ENCODE results near the gene SMIM1.
"Not testable (repeated sequence)": the region's sequence is repeated elsewhere in the genome, so short reads cannot be mapped to it uniquely, and the experiment has no call there.

SMIM1 gene

GRCh38 chr1:3795453-3796214, 23.1 kb downstream of the SMIM1 start:
- DNase-seq (ENCODE audit: low read depth in 2 of 2): no peak

GRCh38 chr1:3796215-3797061, 23.9 kb downstream of the SMIM1 start, which contains the start of gene LRRC47:
Gene LRRC47, minus strand, starts transcription at chr1:3796498. Its CDS starts 22 bp downstream, at chr1:3796476.
- DNase-seq (ENCODE audit: low read depth in 2 of 2): peak; percentile 88 to 92

DNA sequence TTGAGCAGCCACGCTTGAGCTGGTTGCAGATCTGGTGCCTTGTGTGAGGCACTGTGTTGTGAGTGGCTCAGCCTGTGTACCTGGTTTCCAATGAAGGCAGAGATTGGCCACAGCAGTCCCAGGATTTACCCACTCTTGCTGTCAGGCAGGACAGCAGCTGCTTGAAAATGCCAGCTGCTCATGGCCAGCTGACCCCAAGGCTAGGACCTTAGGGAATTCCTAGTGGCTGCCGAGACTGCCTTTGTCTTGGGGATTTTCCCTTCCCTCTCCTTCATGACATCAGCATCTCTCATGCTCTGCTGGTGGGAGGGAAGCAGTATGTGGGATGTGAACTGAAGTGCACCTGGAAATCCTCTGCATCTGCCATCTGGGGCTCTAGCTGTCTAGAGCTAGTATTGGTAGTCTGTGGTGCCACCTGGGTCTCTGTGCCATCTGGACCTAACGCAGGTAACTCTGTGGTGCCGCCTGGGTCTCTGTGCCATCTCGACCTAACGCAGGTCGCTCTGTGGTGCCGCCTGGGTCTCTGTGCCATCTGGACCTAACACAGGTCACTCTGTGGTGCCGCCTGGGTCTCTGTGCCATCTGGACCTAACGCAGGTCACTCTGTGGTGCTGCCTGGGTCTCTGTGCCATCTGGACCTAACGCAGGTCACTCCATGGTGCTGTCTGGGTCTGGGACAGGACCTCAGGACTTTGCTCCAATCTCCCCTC, 27.6 kb downstream of the SMIM1 start:
- no peak for DNase-seq (ENCODE audit: low read depth in 2 of 2)

GRCh38 chr1:3800795-3801194, 28.2 kb downstream of the SMIM1 start:
- DNase-seq (ENCODE audit: low read depth in 2 of 2): not testable (repeated sequence)

DNA sequence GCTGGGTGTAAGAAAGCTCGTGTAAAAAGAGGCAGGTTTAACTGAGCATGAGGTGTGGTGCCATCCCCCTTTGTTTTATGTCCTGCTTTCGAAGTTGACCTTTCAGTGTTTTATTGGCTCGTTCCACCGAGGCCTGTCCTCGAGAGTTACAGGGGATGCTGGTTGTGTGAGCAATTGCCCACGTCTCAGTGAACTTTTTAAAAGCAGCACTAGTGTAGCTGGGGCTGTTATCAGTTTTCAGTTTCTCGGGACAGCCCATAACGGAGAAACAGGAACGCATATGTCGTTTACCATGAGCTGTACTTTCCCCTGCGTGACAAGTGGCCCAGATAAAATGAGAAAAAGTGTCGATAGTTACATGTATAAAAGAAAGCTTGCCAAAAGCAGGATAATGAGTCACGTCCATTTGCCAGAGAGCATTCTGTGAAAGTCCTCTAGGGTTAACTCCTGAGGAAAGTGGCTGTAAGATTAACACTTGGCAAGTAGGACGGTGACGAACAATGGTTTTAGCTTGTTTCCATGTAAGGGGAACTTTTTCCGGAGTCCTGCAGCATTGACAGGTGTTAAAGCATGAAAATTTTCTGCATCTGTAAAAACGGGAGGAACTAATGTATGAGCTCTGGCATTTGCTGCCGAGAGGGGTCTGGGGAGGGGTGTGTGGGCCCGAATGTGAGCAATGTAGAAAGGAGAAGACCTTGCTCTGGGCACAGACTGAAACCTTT, 31.5 kb downstream of the SMIM1 start:
- no peak for DNase-seq (ENCODE audit: low read depth in 2 of 2)

DNA sequence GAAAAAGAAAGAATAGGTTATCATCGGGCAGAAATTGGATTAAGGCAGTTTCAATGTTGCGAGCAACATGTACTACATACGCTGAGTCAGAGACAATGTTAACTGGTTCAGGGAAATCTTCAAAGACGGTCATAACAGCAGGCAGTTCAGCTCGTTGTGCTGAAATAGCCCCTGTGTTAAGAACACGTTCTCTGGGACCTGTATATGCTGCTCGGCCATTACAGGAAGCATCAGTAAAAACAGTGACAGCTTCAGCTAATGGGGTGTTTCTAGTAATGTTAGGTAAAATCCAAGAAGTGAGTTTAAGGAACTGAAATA, 32.0 kb downstream of the SMIM1 start:
- not testable (repeated sequence) for DNase-seq (ENCODE audit: low read depth in 2 of 2)

GRCh38 chr1:3805038-3805437, 32.5 kb downstream of the SMIM1 start:
- DNase-seq (ENCODE audit: low read depth in 2 of 2): no peak

GRCh38 chr1:3807769-3808168, 35.2 kb downstream of the SMIM1 start:
- no peak for DNase-seq (ENCODE audit: low read depth in 2 of 2)

DNA sequence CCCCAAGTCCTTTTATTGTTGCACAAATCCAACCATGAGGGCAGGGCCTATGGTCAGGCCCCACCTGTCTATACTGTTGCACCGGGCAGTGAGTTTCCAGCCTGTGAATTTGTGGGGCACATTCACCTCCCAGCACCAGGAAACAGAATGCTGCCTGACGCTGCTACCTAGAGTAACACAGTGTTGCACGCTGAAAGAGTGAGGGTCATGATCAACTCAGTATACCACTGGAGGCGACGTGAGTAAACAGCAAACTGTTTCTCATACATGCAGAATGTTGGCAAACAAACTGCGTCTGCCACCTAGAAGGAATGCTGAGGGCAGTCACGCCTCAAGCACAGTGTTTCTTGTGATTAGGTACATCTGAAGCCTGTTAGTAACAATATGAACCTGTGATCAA, 37.1 kb downstream of the SMIM1 start:
- DNase-seq (ENCODE audit: low read depth in 2 of 2): no peak

DNA sequence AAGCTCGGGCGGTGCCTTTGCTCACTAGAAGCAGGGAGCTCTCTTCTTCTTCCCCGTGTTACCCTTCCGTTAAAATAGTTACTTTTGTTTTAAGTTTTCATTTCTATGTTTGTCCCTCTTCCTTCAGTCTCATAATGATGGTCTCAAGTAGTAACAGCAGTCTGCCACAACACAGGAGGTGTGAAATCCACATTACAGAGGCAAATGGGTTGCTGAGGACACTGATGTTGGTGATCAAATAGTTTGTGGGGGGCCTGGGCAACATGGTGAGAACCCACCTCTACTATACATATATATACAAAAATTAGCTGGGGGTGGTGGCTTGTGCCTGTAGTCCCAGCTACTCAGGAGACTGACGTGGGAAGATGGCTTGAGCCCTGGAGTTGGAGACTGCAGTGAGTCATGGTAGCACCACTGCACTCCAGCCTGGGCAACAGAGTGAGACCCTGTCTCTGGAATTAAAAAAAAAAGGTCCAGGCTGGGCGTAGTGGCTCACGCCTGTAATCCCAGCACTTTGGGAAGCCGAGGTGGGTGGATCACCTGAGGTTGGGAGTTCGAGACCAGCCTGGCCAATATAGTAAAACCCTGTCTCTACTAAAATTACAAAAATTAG, 37.7 kb downstream of the SMIM1 start:
- DNase-seq (ENCODE audit: low read depth in 2 of 2): not testable (repeated sequence)

GRCh38 chr1:3811595-3811911, 39.0 kb downstream of the SMIM1 start:
- no peak for DNase-seq (ENCODE audit: low read depth in 2 of 2)

- no peak for DNase-seq (ENCODE audit: low read depth in 2 of 2)
Observed at GRCh38 chr1:3814065-3814464, 41.5 kb downstream of the SMIM1 start.

- no peak for DNase-seq (ENCODE audit: low read depth in 2 of 2)
Observed at GRCh38 chr1:3814771-3815561, 42.4 kb downstream of the SMIM1 start.

DNA sequence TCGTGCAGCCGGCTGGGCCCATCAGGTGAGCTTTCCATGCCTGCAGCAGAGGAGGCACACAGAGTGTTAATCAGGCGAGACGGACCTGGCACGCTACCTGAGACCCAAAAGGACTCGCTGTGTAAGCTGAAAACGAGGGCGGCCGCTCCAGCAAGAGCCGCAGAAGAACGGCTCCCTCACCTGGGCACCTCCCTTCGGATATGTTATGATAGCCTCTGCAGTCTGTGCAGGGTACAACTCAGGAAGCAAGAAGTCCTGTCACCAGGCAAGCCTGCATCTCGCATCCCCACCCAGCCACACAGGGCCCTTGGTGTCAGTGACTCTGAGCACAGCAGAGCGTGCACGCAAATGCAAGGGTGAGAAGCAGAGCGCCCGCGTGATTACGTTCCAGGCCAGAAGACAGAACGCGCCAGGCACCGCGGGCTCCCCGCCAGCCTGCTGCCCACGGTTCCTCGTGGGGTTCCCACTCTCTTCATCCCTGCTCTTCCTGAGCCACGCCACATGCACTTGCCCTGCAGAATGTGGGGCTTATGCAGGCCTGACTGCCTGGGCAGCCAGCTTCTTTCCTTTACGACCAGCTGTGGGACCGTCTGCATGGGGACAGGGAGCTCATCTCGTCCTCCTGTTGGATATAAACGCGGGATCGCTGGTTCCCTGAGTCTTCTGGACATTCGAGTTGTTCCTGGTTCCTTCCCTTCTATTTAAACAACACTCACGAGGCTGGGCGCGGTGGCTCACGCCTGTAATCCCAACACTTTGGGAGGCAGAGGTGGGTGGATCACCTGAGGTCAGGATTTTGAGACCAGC, 44.0 kb downstream of the SMIM1 start:
- DNase-seq (ENCODE audit: low read depth in 2 of 2): no peak

- no peak for DNase-seq (ENCODE audit: low read depth in 2 of 2)
Observed at GRCh38 chr1:3817138-3817740, 44.7 kb downstream of the SMIM1 start.

DNA sequence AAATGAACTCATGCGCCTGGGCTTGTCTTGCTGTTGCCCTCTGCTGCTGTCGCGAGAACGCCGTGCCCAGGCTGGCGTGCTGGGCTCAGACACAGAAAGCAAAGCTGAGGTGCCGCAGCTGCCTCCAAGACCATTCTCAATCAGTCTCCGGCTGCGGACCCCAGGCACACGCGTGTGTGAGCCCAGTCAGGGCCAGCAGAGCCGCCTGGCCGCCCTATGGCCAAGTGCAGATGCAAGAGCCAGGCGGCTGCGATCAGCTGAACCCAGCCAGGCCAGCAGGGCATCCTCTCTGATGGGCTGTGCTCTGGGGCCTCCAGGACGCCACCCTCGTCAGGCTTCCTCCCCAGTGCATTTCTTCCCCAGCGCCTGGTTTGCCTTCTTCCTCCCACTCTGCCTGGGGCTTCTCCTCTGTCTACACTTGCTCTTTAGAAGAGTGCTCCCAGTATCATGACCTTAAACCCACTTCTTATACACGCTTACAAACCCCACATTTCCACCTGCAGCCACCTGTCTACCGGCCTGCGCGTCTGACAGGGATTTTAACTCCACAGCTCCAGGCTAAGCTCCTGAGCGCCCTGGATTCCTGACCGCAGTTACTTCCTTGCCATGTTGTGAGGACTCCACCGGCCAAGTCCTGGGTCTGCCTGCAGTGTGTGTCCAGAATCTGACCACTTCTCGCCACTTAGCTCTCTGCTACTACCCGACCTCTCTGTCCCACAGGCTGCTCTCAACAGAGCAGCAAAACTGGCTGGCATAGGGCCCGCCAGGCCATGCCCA, 45.5 kb downstream of the SMIM1 start:
- no peak for DNase-seq (ENCODE audit: low read depth in 2 of 2)

GRCh38 chr1:3819771-3820200, 47.2 kb downstream of the SMIM1 start:
- DNase-seq (ENCODE audit: low read depth in 2 of 2): no peak

DNA sequence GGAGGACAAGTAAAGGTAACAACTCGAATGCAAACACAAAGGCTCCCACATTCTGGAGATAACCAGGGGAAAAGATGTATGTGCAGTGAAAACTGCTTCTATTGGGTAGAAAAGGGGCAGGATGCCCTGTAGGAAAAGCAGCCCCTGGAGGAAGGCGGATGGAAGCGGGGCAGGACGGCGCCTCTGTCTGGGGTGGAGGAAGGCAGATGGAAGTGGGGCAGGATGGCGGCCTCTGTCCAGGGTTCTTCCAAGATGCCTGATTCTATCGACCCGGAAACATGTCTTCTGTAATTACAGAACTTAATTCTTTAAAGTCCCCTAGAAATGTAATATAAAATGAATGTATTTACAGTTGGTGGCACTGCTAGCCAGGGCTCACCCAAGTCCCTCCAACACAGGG, 47.8 kb downstream of the SMIM1 start:
- no peak for DNase-seq (ENCODE audit: low read depth in 2 of 2)

- no peak for DNase-seq (ENCODE audit: low read depth in 2 of 2)
Observed at GRCh38 chr1:3821004-3821403, 48.5 kb downstream of the SMIM1 start.
